Cardiac muscle cell (in vitro differentiated cells and primary cell): ENCODE data around the gene KCNK17. TPM values are rescaled to one million over a fixed set of nuclear protein-coding genes. Genes with fewer than 3 reads are reported as not detected.

Experiments used
- DNase-seq, 2 donors: peaks; one replicate each; pipeline versions ENCODE4 v3.0.0 to v3.0.0-alpha.2; 2010 to 2017; ENCODE audit warnings: low read depth in 1 of 2, low spot score in 1 of 2
- H3K27ac ChIP-seq: fragments of 200-600 bp; sonication (generic); 2 replicates; pipeline ENCODE4 v1.5.1; 2016
- H3K27me3 ChIP-seq: fragments of 200-600 bp; sonication (generic); 2 replicates; pipeline ENCODE4 v1.6.0; 2016; ENCODE audit warnings: control low read depth
- H3K36me3 ChIP-seq: fragments of 200-600 bp; sonication (generic); 2 replicates; pipeline ENCODE4 v1.5.1; 2016; ENCODE audit warnings: control low read depth
- H3K4me1 ChIP-seq: fragments of 200-600 bp; sonication (generic); 2 replicates; pipeline ENCODE4 v1.8.1; 2017; ENCODE audit warnings: low read depth, mild to moderate bottlenecking, mixed run types
- H3K4me3 ChIP-seq: fragments of 200-600 bp; sonication (generic); 2 replicates; pipeline ENCODE4 v1.5.1; 2016; ENCODE audit warnings: mild to moderate bottlenecking
- H3K9me3 ChIP-seq: fragments of 200-600 bp; sonication (generic); 2 replicates; pipeline ENCODE4 v1.5.1; 2017; ENCODE audit warnings: low read depth, mild to moderate bottlenecking, control low read depth
- CTCF ChIP-seq: IDR thresholded peaks from 2 replicates; pipeline ENCODE4 v1.5.1; 2012; ENCODE audit warnings: low read depth, mild to moderate bottlenecking, low read length
- polyA plus RNA-seq: library from polyadenylated mRNA; unstranded; fragments of >200 nt; fragmentation: Nextera tagmentation; extraction: Ambion mirVana; gene quantifications from 2 replicates; pipeline ENCODE4 v1.2.1, GENCODE V29; 2016
- total RNA-seq: library from RNA; depleted of rRNA; stranded (reverse); fragments of >200 nt; gene quantifications from 2 replicates; pipeline ENCODE4 v1.2.3, GENCODE V29; 2016

KCNK17 gene
- total and polyA plus RNA-seq, 2 experiments from 2014 or later: not detected

GRCh38 chr6:39266782-39267355 is 47.4 kb downstream of the KCNK17 start:
- Histone ChIP-seq H3K9me3 (no peaks in the 10 kb centered on the region), H3K27me3 (no peaks in the 10 kb centered on the region), H3K4me3 (no peak overlapping the region), H3K27ac (no peak overlapping the region), H3K36me3 (no peaks in the 10 kb centered on the region), H3K4me1 (no peaks in the 10 kb centered on the region)
- DNase-seq: no peak
- no peak for TF ChIP-seq CTCF

- DNase-seq: no peak
- Histone ChIP-seq H3K4me1 (no peaks in the 10 kb centered on the region), H3K27me3 (no peaks in the 10 kb centered on the region)
Observed at GRCh38 chr6:39266375-39266774, 47.8 kb downstream of the KCNK17 start.

DNA sequence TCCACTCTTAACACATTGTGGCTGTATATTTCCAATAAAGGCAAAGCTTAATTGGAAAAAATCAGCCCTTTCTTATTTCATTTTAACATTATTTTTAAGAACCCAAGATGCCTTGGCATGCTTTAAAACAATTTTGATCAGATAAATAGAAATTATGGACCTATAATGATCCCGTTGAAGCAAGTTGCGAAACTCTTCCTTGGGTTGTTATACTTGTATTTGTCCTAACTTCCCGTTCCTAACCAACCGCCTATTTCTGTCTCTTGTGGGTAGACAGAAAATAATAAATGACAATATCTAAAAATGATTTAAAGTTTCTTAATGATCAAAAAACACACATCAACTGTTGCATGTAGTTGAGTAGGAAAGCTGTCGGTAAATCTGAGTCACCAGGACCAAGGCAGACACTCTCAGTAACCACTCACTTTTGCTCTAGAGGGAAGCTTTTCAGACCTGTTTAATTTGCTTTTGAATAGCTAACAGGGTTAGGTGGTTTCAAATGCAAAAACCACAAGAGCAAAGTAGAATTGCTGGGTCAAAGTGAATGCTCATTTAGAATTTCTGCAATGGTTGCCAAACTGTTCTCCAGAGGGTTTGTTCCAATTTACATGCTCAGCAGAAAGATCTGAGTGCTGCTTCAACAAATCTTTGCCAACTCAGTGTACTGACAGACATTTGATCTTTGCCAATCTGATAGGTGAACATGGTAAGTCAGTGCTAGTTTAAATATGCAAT is 50.7 kb downstream of the KCNK17 start:
- TF ChIP-seq CTCF: no peak
- Histone ChIP-seq H3K4me1 (no peaks in the 10 kb centered on the region), H3K27ac (no peak overlapping the region), H3K9me3 (no peaks in the 10 kb centered on the region), H3K36me3 (no peaks in the 10 kb centered on the region), H3K4me3 (no peak overlapping the region), H3K27me3 (no peaks in the 10 kb centered on the region)
- no peak for DNase-seq

More at GRCh38 chr6:39266375-39266774, 47.8 kb downstream of the KCNK17 start:
- H3K36me3 ChIP-seq: no peaks in the 10 kb centered on the region
- H3K4me3 ChIP-seq: no peak overlapping the region
- no peak overlapping the region for H3K27ac ChIP-seq
- no peaks in the 10 kb centered on the region for H3K9me3 ChIP-seq
- TF ChIP-seq CTCF: no peak

DNA sequence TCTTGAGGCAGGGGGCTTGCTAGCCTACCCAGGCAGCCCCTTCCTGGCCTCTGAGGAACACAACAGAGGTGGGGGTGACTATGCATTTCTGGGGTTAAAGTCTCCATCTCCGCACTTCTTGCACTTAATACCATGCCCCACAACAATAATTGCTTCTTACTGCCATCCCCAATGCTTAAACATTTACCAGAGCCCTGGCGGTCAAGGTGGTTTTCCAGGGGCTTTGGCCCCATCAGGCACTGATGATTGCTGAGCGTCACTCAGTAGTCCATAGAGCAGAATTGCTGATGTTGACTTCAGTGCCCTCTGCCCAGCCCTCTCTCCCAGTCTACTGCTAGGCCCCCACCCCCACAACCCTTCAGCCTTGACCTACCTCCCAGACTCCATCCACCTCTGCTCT is 52.5 kb downstream of the KCNK17 start:
- H3K4me1 ChIP-seq: no peaks in the 10 kb centered on the region
- no peak for TF ChIP-seq CTCF
- no peaks in the 10 kb centered on the region for H3K9me3 ChIP-seq
- no peak overlapping the region for H3K4me3 ChIP-seq
- no peaks in the 10 kb centered on the region for H3K36me3 ChIP-seq
- no peak overlapping the region for H3K27ac ChIP-seq
- no peaks in the 10 kb centered on the region for H3K27me3 ChIP-seq
- no peak for DNase-seq

- H3K4me3 ChIP-seq: no peak overlapping the region
- no peaks in the 10 kb centered on the region for H3K27me3 ChIP-seq
- TF ChIP-seq CTCF: no peak
- no peaks in the 10 kb centered on the region for H3K36me3 ChIP-seq
- no peaks in the 10 kb centered on the region for H3K4me1 ChIP-seq
- no peak overlapping the region for H3K27ac ChIP-seq
- DNase-seq: no peak
- H3K9me3 ChIP-seq: no peaks in the 10 kb centered on the region
Observed at GRCh38 chr6:39260953-39261352, 53.3 kb downstream of the KCNK17 start.
